HG03025 (cell line): ENCODE results near the gene OR5AC2.
A peak's percentile ranks its signal among the peaks of the same experiment; 100 is the strongest.

Source experiments
- ATAC-seq: cut with Tn5 transposase; IDR thresholded peaks from one replicate; pipeline ENCODE4 v1.9.1; 2021; ENCODE audit warnings: mild to moderate bottlenecking, moderate library complexity; ENCODE audit not compliant: unreplicated experiment, low FRiP score

OR5AC2 gene, protein sequence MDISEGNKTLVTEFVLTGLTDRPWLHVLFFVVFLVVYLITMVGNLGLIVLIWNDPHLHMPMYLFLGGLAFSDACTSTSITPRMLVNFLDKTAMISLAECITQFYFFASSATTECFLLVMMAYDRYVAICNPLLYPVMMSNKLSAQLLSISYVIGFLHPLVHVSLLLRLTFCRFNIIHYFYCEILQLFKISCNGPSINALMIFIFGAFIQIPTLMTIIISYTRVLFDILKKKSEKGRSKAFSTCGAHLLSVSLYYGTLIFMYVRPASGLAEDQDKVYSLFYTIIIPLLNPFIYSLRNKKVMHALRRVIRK

DNA sequence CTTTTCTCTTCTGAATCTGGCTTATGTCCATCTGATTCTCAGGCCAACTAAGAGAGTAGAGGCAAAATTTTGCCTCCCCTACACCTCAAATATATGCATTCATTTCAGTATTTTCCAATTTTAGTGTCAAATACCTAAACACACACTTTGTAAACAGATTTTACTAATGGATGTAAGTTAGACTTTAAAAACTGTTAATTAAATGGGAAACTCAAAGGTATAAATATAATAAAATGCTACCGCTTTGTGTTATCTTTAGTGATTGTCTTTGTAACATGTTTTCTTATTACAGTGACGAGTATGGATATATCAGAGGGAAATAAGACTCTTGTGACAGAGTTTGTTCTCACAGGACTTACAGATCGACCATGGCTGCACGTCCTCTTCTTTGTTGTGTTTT, at the start of gene OR5AC2:
TSS of gene OR5AC2 (plus strand) at position 301 of the 400 bp plus-strand sequence. CDS start at position 301, 0 bp downstream.
- ATAC-seq = no peak

DNA sequence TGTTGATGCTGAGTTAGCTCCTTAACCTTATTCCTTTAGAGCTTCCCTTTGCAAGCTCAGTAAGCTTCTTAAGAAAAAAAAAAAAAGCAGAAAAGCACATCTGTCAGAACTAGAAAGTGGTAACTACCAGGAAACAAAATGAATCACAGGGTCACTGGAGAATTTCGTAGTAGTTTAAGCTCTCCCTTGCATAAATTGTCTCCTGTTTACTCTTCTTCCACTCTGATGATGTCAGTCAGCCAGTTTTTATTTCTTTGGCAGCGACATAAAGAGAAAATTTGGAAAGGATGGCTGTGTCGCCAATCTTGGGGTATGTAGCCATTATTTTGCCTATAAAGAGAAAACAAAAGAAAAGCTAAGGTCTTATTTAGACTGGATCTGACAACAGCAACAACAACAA, 48.7 kb upstream of the OR5AC2 start:
- no peak for ATAC-seq

DNA sequence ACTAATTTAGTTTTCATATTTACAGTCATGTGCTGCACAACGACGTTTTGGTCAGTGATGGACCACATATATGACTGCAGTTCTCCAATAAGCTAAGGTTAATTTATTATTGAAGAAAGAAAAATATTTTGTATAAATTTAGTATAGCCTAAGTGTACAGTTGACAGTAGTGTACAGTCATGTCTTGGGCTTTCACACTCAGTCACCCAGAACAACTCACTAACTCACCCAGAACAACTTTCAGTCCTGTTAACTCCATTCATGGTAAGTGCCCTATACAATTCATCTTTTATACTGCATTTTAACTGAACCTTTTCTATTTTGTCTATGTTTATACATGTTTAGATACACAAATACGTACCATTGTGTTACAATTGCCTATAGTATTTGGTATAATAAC, 48.1 kb upstream of the OR5AC2 start:
- ATAC-seq = no peak

DNA sequence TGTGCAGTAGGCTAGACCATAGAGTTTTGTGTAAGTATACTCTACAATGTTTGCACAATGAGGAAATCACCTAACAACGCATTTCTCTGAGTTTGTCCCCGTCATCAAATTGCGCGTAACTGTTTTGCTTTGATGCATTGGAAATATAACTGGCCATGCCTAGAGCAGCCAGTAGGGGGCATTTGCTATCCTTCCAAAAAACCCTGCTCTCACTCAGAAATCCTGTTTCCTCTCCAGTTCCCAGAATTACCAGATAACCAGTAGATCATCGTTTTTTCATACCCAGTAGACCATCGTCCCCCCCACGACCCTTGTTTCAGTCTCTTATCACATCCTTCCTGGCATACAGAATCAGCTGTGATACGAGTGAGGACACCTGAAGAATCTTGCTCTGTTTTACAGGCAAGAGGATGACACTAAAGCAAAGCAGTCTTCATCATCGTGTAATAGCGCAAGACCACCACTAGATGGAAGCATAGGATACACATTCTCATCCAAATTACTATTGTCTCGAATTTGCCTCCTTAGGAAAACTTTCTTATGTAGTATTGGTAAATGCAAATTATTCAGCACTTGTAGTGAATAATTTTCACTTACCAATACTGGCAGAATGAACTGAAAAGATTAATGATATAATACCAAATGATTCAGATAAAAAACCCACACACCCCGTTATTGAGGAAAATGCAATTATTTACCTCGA, 47.5 kb upstream of the OR5AC2 start:
- peak; percentile 97 for ATAC-seq

DNA sequence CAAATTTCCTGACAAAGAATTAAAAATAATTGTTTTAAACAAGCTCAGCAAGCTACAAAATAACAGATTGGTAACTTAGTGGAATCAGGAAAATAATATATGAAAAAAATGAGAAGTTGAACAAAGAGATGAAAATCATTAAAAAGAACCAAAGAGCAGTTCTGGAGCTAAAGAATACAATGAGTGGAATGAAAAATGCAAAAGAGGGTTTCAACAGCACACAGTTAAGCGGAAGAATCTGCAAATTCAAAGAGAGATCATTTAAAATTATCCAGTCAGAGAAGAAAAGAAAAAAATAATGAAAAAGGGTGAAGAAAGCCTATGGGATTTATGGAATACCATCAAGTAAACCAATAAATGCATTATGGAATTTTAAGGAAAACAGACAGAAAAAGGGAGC, 45.6 kb upstream of the OR5AC2 start:
- ATAC-seq = no peak

DNA sequence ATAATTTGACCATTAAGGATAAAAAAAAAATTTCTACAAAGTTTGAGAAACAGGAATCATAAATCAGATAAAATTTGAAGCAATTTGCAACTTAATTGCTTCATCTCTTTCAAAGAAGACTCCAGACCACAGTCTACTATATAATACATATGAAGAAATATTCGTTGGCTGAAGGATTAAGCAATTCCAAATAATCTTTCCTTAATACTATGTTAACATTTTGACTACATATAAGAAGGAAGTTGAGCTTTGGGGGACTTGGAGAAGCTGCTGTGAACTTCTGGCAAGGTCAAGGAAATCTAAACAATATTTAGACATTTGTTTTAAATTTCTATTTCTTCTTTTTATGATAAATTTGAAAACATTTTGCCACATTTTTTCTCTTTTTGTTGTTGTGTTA, 38.4 kb upstream of the OR5AC2 start:
- ATAC-seq = no peak

DNA sequence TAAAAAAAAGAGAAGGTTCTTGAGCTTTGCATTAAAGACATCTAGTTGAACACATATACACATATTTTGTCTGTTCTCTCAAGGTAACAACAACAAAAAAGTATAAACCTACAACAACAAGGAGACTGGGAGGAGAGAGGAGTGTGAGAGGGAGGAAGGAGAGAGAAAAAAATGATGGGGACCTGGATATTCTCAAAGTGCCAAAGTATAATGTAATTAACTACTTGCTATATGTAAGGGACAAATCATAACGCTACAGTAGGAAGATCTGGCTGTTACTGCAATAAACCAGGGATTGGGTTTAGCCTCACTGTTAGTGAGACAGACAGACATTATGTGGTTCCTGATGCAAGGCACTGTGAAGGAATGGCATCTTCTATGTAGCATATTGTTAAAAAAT, 37.7 kb upstream of the OR5AC2 start:
- no peak for ATAC-seq

DNA sequence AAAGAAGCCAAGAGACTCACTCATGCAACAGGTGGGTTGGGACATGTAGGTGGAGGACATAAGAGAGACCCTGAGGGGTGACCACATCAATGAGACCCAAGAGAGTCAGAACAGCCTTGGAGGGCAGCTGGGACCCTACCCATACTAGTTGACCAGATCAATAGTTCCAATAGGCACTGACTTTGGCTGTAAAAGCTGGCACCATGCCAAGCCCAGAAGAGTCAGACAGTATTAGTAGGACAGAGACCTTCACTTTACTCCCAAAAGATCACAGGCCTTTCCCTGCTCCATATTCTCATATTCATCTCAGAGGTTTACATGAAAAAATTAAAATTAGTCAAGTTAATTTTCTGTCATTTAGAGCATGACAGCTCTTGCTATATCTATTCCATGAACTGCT, 30.9 kb upstream of the OR5AC2 start:
- no peak for ATAC-seq

DNA sequence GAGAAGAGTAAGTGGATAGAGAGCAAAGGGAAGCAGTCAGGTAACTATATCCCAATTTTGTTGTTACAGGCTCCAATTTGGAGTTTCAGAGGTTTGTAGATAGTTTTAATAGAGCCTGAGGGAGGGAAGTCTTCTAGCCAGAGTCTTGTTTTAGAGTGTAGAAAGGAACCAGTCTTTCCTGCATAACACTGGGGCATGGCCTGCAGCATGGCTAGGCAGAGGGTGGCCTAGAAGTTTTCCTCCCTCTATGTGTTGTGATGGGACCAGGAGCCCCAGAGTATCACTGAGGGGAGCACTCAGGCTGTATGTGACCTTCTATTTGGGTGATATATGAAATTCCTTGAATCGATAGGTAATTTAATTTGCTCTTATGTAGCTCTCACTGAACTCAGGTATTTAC, 29.3 kb upstream of the OR5AC2 start:
- ATAC-seq = no peak

DNA sequence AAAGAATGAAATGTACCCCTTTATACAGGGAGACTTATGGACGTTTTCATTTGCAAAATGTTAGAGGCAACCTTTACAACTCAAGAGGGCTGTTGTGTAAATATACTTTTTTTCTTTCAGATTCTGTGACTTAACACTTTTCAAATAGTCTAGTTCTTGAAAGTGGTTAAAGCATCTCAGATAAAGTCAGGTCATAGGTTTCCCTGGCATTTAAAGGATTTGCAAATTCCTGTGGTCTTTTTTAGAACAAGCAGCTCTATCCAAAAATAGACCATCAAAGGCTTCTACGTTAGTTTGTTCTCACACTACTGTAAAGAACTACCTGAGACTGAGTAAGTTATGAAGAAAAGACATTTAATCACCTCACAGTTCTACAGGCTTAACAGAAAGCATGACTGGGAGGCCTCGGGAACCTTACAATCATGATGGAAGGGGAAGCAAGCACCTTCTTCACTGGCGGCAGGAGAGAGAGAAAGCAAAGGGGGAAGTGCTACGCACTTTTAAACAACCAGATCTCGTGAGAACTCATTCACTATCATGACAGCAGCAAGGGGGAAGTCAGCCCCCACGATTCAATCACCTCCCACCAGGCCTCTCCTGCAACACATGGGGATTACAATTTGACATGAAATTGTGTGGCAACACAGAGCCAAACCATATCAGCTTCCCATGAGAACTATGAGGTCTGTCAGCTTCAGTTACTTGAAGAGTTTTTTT, 28.6 kb upstream of the OR5AC2 start:
- no peak for ATAC-seq

DNA sequence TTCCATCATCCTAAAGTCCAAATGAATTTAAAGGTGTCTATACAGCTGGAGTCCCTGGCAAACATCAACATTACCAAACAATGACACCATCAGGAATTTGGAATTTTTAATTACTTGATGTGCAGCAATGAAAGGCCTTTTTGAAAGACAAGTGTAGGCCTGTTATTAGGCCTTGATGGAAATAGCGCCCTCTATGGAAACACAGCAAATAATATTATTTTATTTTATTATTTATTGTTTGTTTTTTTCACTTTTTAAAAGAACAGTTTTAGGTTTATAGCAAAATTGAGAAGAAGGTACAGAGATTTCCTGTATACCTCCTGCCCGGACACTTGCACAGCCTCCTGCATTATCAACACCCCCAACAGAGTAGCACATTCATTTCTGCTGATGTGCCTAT, 18.1 kb upstream of the OR5AC2 start:
- ATAC-seq = no peak

DNA sequence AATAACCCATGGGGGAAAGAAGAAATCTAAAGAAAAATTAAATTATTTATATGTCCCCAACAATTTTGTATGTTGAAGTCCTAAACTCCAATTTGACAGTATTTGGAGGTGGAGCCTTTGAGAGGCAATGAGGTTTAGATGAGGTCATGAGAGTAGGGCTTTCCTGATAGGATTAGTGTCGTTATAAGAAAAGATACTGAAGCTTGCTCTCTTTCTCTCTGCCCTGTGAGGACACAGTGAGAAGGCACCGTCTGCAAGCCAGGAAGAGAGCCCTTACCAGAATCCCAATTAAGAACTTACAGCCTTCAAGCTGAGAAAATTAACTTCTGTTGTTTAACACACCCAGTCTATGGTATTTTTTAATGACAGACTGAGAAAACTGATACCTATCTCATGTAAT, 16.1 kb upstream of the OR5AC2 start:
- no peak for ATAC-seq

DNA sequence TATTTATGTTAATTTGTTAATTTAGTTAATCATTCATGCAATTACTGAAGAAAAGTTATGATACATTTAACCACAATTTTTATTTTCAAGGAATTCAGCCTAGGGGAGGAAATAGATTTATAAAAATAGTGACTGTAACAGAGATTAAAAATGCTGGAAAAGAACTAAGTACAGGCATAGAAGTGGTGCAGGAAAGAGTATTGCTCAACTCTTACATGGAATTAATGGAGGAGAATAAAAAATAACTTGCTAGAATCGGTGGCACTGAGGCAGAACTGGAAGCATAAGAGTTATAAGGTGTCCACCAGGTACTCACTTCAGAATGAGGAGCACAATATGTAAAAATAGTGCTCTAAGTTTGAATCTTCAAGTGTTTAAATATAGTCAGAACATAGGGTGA, 13.5 kb upstream of the OR5AC2 start:
- no peak for ATAC-seq

DNA sequence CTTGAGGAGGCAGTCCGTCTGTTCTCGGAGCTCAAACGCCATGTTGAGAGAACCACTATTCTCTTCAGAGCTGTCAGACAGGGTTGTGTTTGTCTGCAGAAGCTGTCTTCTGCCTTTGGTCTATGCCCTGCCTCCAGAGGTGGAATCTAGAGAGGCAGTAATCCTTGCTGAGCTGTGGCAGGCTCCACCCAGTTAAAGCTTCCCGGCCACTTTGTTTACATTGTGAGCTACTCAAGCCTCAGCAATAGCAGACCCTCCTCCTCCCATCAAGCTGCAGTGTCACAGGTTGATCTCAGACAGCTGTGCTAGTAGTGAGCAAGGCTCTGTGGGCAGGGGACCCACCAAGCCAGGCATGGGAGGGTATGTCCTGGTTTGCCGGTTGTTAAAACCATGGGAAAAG, 8.9 kb downstream of the OR5AC2 start:
- ATAC-seq = no peak

DNA sequence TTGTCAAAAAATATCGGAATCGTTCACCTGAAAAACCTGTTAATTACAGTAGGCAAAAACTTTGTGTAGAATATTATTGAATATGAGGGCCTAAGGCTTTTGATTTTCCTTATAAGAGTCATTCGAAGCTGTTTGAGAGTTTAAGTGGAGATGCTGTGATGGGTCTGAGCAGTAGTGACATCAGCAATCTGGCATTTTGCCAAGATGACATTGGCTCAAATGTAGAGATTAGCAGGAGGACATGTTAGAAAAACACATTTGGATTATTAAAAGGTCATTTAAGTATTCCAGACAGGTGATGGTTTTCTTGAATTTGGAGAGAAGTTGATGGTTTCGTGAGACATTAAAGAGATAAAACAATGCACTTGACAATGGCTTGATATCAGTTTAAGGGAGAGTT, 12.9 kb downstream of the OR5AC2 start:
- ATAC-seq = no peak

DNA sequence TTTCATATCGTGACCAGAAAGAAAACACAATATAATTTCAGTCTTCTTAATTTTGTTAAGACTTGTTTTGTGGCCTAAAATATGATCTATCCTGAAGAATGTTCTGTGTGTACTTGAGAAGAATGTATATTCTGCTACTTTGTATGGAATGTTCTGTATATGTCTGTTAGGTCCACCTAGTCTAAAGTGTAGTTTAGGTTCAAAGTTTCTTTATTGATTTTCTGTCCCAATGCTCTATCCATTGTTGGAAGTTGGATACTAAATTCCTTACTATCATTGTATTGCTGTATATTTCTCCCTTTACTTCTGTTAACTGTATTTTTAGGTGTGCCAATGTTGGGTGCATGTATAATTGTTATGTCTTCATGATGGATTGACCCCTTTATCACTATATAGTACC, 21.2 kb downstream of the OR5AC2 start:
- ATAC-seq = no peak

DNA sequence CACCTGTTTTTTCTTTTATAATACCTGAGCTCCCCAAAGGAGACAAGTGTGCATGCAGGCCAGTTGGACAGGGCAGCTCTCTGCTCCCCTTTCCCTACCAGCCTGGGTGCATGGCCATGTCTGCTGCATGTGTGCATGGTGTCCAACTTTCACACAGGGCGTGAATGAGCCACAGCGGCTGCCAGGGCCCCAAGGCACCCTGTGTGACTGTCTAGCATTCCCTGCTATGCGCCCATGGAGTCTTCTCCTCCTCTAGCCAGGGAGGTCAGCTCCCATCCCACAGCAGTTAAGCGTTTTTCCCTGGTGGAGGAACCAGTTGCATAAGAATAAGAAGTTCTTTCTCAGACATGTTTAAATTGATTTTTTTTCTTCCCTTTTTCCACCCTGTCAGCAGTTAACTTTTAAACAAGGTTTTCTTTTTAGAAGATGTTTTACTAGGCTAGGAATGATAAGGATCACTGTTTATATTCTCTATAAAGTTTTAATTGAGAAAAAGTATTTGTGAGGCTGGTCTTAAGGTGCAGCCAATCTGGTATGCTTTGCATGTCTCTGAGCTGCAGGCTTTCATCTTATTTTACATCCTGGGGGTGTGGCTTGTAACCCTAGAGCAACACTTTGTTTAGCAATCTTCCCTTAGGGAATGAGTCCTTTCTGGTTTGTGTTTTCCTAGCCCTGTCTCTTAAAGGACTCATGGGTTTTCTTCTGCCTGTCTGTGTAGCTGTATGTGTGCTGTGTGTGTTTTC, 23.0 kb downstream of the OR5AC2 start:
- no peak for ATAC-seq

DNA sequence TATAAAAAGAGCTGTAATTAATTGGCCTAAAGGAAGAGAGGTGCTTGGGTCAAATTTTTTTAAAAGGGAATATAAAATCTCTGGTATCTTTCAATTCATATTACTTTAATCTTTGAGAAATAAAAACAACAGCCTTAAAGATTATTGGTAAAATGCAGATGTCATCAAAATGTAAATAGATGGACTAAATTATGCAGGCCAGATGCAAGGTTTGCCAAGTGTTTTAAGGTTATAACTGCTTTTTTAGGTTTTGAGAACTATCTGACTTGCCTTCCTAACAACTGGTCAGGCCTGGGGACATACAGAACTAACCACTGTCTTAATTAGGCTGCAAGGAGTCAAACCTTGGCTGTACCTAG, 23.6 kb downstream of the OR5AC2 start:
- ATAC-seq = no peak

DNA sequence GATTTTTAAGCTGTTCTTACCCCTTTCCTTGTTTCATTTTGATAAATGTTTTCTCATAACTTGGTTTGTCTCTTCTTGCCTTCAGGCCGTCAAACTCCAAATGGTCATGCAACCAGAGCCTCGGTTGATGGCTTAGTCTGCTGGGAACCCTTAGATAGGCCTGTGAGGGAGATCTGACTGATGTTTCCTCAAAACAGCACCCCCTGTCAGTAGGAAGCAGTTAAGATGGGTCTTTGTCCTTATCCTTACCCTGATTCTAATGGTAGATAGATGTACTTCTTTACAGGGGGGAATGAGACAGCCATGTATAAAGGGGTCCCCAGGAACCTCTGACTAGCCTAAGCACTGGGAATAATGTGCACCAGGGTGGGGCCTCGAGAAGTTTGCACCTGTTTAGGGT, 27.3 kb downstream of the OR5AC2 start:
- no peak for ATAC-seq

DNA sequence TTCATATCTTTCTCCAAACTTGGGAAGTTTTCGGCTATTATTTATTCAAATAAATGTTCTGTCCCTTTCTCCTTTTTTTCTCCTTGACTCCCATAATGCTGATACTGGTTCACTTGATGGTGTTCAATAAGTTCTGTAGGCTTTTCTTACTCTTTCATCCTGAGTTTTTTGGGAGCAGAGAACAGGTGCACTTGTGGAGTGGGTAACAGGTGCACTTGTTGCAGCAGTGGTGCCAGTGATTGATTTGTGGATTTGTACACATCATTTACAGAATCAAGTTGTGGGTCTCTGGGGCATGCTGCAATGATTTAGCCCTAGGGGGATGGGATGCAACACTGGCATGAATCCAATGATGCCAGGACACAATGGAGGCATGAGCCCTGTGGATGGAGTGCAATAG, 28.7 kb downstream of the OR5AC2 start:
- ATAC-seq = no peak

DNA sequence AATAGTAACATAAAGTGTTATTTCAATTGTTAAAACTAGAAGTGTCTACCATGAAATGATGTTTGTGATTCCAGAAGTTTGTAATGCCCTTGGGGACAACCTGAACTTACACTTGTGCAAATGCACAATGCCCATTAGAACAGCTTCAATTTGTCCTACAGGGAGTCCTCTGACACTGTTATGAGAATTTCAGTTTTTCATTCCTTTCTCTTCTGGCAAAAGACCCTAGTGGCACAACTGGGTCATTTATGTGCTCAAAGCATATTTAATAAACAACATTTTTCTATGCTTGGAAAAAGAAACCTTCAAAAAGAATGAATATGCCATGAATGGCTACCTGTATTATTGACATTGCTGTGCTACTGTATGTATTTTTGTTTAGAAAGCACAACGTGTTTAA, 43.4 kb downstream of the OR5AC2 start, which contains the start of gene OR5H1:
TSS of gene OR5H1 (plus strand) at position 301 of the 400 bp plus-strand sequence. CDS start 1,977 bp downstream, outside the sequence.
- ATAC-seq = no peak
